ENCODE results near the gene IPO4.

DNA sequence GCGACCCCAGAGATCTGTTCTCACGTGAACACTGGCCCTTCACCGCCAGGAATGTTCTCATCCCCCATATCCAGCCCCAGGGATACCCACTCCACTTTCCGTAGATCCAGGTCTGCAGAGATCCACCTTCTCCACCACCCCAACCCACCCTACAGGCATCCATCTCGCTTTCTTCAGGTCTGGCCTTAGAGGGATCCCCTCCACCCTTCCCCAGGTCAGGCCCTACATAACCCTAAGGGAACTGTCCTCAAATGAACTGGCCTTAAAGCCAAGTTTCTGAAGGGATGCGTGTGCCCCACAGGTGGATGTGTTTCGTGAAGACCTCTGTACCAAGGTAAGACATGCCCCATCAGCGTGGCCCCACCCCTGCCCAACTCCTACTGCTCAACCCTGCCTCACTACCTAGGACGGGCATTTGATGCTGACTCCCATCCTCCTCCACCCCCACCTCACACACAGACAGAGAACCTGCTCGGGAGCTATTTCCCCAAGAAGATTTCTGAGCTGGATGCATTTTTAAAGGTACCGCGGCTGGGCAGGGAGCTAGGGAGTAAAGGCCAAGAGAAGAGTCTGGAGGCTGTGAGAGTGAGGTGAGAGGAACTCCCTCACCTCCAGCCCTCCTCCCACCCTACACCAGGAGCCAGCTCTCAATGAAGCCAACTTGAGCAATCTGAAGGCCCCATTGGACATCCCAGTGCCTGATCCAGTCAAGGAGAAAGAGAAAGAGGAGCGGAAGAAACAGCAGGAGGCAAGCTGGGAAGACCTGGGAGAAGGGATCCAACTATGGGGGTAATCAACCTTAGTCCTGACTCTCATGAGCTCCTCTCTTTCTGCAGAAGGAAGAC is 51.7 kb downstream of the IPO4 start:
- TF ChIP-seq, protein P1, sequence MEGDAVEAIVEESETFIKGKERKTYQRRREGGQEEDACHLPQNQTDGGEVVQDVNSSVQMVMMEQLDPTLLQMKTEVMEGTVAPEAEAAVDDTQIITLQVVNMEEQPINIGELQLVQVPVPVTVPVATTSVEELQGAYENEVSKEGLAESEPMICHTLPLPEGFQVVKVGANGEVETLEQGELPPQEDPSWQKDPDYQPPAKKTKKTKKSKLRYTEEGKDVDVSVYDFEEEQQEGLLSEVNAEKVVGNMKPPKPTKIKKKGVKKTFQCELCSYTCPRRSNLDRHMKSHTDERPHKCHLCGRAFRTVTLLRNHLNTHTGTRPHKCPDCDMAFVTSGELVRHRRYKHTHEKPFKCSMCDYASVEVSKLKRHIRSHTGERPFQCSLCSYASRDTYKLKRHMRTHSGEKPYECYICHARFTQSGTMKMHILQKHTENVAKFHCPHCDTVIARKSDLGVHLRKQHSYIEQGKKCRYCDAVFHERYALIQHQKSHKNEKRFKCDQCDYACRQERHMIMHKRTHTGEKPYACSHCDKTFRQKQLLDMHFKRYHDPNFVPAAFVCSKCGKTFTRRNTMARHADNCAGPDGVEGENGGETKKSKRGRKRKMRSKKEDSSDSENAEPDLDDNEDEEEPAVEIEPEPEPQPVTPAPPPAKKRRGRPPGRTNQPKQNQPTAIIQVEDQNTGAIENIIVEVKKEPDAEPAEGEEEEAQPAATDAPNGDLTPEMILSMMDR (IDR thresholded peaks at IDR 0.05; ENCODE audit: low read depth, low read length, poor library complexity, severe bottlenecking) = no peak
- TF ChIP-seq EZH2phosphoT487 (IDR thresholded peaks at IDR 0.05; ENCODE audit: borderline replicate concordance, low read length) = no peak

Data from DOHH2 (cell line).